HepG2 (cell line): ENCODE measurements around the gene ETFA.

ENCODE experiments used
- SIN3A ChIP-seq: IDR thresholded peaks from 2 replicates; pipeline ENCODE4 v1.6.1; 2011; ENCODE audit warnings: low read depth, mild to moderate bottlenecking, control low read depth, low read length, borderline replicate concordance
- ZNF577 ChIP-seq: sonication (generic); formaldehyde crosslinking; IDR thresholded peaks from 2 replicates; pipeline ENCODE4 v1.4.0; 2020; ENCODE audit warnings: mild to moderate bottlenecking, low read depth, missing genetic modification reagents, borderline replicate concordance
- TF ChIP-seq, protein P1 (sequence below): sonication (generic); formaldehyde crosslinking; IDR thresholded peaks from 2 replicates; pipeline ENCODE4 v1.4.0; 2020; ENCODE audit warnings: missing genetic modification reagents, borderline replicate concordance
- TF ChIP-seq, protein P2 (sequence below): sonication (generic); formaldehyde crosslinking; IDR thresholded peaks from 2 replicates; pipeline ENCODE4 v1.5.0; 2020; ENCODE audit warnings: mild to moderate bottlenecking, missing genetic modification reagents, moderate library complexity
- TF ChIP-seq, protein P3 (sequence below): sonication (generic); formaldehyde crosslinking; IDR thresholded peaks from 2 replicates; pipeline ENCODE4 v1.5.0; 2020; ENCODE audit warnings: mild to moderate bottlenecking, low read depth, missing genetic modification reagents, borderline replicate concordance
- TF ChIP-seq, protein P4 (sequence below): sonication (generic); formaldehyde crosslinking; IDR thresholded peaks from 2 replicates; pipeline ENCODE4 v1.4.0; 2020; ENCODE audit warnings: missing genetic modification reagents

DNA sequence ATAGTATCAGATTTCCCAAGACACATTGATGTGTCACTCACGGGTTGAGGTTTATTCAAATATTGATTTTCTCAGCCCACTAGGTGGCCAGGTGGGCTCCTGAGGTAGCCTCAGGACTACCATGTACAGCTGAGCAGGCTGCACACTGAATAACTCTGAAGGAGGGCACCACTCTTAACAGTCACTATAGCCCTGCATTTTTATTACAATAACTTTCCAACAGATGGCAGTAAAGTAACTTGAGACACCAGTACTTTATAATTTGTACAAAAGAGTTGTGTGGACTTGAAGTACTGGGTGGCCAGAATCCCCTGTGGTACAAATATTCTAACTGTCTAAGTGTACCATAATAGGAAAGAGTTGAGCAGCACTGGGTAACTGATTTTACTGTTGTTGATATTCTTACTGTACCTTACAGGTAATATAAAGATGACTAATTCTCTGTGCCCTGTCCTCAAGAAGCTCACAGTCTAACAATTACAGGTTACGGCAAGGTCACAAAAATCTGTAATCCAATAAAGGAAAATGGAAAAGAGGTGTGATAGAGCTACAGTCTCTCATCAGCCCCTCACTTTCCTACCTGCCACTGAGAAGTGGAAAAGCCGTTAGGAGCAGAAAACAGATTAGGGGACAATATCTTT lies 76.0 kb downstream of the ETFA start:
- TF ChIP-seq, protein P1, sequence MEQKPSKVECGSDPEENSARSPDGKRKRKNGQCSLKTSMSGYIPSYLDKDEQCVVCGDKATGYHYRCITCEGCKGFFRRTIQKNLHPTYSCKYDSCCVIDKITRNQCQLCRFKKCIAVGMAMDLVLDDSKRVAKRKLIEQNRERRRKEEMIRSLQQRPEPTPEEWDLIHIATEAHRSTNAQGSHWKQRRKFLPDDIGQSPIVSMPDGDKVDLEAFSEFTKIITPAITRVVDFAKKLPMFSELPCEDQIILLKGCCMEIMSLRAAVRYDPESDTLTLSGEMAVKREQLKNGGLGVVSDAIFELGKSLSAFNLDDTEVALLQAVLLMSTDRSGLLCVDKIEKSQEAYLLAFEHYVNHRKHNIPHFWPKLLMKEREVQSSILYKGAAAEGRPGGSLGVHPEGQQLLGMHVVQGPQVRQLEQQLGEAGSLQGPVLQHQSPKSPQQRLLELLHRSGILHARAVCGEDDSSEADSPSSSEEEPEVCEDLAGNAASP (CRISPR knock-in tag): no peak
- TF ChIP-seq, protein P2, sequence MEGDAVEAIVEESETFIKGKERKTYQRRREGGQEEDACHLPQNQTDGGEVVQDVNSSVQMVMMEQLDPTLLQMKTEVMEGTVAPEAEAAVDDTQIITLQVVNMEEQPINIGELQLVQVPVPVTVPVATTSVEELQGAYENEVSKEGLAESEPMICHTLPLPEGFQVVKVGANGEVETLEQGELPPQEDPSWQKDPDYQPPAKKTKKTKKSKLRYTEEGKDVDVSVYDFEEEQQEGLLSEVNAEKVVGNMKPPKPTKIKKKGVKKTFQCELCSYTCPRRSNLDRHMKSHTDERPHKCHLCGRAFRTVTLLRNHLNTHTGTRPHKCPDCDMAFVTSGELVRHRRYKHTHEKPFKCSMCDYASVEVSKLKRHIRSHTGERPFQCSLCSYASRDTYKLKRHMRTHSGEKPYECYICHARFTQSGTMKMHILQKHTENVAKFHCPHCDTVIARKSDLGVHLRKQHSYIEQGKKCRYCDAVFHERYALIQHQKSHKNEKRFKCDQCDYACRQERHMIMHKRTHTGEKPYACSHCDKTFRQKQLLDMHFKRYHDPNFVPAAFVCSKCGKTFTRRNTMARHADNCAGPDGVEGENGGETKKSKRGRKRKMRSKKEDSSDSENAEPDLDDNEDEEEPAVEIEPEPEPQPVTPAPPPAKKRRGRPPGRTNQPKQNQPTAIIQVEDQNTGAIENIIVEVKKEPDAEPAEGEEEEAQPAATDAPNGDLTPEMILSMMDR (CRISPR knock-in tag): peak; percentile 53
- no peak for TF ChIP-seq SIN3A
- no peak for TF ChIP-seq ZNF577 (CRISPR knock-in tag)
- TF ChIP-seq, protein P3, sequence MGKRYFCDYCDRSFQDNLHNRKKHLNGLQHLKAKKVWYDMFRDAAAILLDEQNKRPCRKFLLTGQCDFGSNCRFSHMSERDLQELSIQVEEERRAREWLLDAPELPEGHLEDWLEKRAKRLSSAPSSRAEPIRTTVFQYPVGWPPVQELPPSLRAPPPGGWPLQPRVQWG (CRISPR knock-in tag): no peak
- TF ChIP-seq, protein P4, sequence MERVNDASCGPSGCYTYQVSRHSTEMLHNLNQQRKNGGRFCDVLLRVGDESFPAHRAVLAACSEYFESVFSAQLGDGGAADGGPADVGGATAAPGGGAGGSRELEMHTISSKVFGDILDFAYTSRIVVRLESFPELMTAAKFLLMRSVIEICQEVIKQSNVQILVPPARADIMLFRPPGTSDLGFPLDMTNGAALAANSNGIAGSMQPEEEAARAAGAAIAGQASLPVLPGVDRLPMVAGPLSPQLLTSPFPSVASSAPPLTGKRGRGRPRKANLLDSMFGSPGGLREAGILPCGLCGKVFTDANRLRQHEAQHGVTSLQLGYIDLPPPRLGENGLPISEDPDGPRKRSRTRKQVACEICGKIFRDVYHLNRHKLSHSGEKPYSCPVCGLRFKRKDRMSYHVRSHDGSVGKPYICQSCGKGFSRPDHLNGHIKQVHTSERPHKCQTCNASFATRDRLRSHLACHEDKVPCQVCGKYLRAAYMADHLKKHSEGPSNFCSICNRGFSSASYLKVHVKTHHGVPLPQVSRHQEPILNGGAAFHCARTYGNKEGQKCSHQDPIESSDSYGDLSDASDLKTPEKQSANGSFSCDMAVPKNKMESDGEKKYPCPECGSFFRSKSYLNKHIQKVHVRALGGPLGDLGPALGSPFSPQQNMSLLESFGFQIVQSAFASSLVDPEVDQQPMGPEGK (CRISPR knock-in tag): no peak
